Suprapubic skin (tissue), 3 donors: Measurements from ENCODE around the gene PIP5K1C.

ENCODE experiments used
- CTCF ChIP-seq, 2 donors: fragments of 200-600 bp in 1 of 2; fragments of 450-650 bp in 1 of 2; sonication (generic) in 1 of 2; IDR thresholded peaks; one replicate each; pipeline ENCODE4 v1.5.1; 2016 to 2019; ENCODE audit warnings: antibody characterized with exemption in 2 of 2, mild to moderate bottlenecking in 1 of 2, moderate library complexity in 1 of 2
- EP300 ChIP-seq: sonication (generic); formaldehyde crosslinking; IDR thresholded peaks from one replicate; pipeline ENCODE4 v1.6.1; 2017; ENCODE audit warnings: antibody characterized with exemption
- POLR2A ChIP-seq, 2 donors: fragments of 450-650 bp; IDR thresholded peaks; one replicate each; pipeline ENCODE4 v1.6.1; 2017; ENCODE audit warnings: antibody characterized with exemption in 2 of 2, mild to moderate bottlenecking in 2 of 2, moderate library complexity in 2 of 2

- TF ChIP-seq POLR2A (IDR thresholded peaks at IDR 0.05) (no peak), CTCF (IDR thresholded peaks at IDR 0.05) (no peak), EP300 (no peak)
Observed at GRCh38 chr19:3604987-3605343, 95.3 kb downstream of the PIP5K1C start.
